ENCODE data around the gene AFF3. TPM values are rescaled to one million over a fixed set of nuclear protein-coding genes. Genes with fewer than 3 reads are reported as not detected.

The AFF3 gene
- total RNA-seq, 4 donors from 2014 or later: 3.1 to 5.0 (median 3.7) TPM

DNA sequence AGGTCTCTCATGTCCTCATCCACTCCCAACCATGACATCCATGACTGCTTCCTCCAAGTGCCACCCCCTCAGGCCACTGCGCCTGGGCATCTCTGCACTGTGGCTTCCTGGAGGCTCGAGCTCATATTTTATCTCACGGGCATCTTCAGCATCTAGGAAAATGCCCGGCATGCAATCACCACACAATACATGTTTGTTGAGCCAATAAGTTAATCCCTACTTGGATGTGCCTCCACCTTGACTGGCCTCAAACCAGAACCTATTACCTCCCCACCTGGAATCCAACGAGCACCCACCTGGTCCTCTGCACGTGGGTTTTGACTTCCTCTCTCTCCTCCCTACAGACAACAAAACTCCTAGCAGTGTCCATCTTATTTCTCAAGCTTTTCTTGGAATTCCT, 453.7 kb downstream of the AFF3 start:
- TF ChIP-seq EP300 (IDR thresholded peaks at IDR 0.05) (no peak), CTCF (IDR thresholded peaks at IDR 0.05) (no peak)
- 87% methylated on average over 6 of the region's 6 CpGs for WGBS
- Histone ChIP-seq H3K4me1 (peaks cover 16% of the 10 kb centered on the region), H3K36me3 (no peaks in the 10 kb centered on the region), H3K27me3 (no peaks in the 10 kb centered on the region), H3K4me3 (no peak overlapping the region), H3K9me3 (no peaks in the 10 kb centered on the region), H3K27ac (no peak overlapping the region)
- no peak for DNase-seq (ENCODE audit: low spot score in 2 of 2)

- no peak overlapping the region for H3K27ac ChIP-seq
- no peak for DNase-seq (ENCODE audit: low spot score in 2 of 2)
- no peak overlapping the region for H3K4me3 ChIP-seq
- H3K27me3 ChIP-seq: no peaks in the 10 kb centered on the region
- no peak for TF ChIP-seq POLR2A (IDR thresholded peaks at IDR 0.05)
- TF ChIP-seq POLR2AphosphoS5 (IDR thresholded peaks at IDR 0.05): no peak
- TF ChIP-seq CTCF (IDR thresholded peaks at IDR 0.05): no peak
- TF ChIP-seq EP300 (IDR thresholded peaks at IDR 0.05): no peak
- no peaks in the 10 kb centered on the region for H3K4me1 ChIP-seq
- H3K9me3 ChIP-seq: no peaks in the 10 kb centered on the region
- H3K36me3 ChIP-seq: no peaks in the 10 kb centered on the region
- WGBS: 70% methylated on average over 6 of the region's 6 CpGs
These were observed 459.9 kb downstream of the AFF3 start for GRCh38 chr2:99682275-99683060.

DNA sequence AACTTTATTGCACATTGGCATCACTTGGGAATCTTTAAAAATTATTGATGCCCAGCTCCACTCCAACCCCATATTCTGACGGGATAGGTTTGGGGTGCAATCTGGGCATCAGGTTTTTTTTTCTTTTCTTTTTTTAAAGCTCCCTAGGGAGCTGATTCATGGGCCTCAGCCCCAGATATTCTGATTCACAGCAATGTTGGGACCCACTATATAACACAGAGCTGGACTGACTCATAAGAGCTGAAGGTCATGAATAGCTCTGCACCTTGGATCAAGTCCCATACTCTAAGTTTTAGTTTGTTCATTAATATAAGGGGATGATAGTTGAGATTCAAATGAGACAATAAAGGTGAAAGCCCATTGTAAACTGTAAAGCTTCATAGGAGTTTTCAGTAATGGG, 461.4 kb downstream of the AFF3 start:
- no peak for DNase-seq (ENCODE audit: low spot score in 2 of 2)
- Histone ChIP-seq H3K36me3 (no peaks in the 10 kb centered on the region), H3K9me3 (no peaks in the 10 kb centered on the region), H3K4me3 (no peak overlapping the region), H3K27me3 (no peaks in the 10 kb centered on the region), H3K27ac (no peak overlapping the region), H3K4me1 (no peaks in the 10 kb centered on the region)
- 71% methylated on average over 1 of the region's 1 CpG for WGBS
- TF ChIP-seq EP300 (IDR thresholded peaks at IDR 0.05) (no peak), POLR2A (IDR thresholded peaks at IDR 0.05) (no peak), POLR2AphosphoS5 (IDR thresholded peaks at IDR 0.05) (no peak), CTCF (IDR thresholded peaks at IDR 0.05) (no peak)

DNA sequence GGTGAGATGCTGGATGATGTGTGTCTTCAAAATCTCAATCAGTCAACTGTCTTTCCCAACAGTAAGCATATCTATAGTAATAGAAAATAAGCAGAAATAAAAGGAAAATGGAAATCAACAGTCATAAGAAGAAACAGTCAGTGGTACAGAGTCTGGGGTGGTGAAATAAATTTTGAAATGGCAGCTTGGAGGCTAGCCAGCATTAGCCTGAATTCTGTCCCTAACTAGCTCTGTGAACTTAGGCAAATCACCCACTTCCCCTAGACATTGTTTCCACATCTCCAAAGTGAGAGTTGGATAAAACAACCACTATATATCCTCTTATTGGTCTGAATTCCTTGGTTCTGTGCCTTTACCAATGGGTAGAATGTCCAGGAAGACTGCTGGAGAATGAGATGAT, 462.9 kb downstream of the AFF3 start:
- Histone ChIP-seq H3K36me3 (no peaks in the 10 kb centered on the region), H3K27ac (no peak overlapping the region), H3K27me3 (no peaks in the 10 kb centered on the region), H3K9me3 (no peaks in the 10 kb centered on the region), H3K4me3 (no peak overlapping the region), H3K4me1 (no peaks in the 10 kb centered on the region)
- TF ChIP-seq EP300 (IDR thresholded peaks at IDR 0.05) (no peak), POLR2A (IDR thresholded peaks at IDR 0.05) (no peak), POLR2AphosphoS5 (IDR thresholded peaks at IDR 0.05) (no peak), CTCF (IDR thresholded peaks at IDR 0.05) (no peak)
- no peak for DNase-seq (ENCODE audit: low spot score in 2 of 2)

DNA sequence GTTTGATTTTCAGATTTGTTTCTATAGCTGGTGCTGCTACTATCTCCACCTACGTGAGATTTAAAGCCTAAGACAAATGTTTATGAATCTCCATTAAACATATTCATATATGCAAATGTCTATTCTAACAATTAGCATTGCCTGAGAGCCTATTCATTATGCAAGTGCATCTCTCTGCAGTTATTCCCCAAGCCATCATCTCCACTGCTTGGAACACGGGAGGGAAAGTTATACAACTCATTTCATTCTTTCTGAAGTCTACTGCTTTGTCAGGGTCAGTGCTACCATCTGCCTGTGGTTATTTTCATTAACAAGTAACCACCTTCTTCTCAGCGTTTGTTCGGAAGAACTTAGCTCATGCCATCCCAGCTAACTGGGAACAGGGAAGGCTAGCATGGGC, 463.8 kb downstream of the AFF3 start:
- 69% methylated on average over 4 of the region's 4 CpGs for WGBS

More for the DNA sequence above, 463.8 kb downstream of the AFF3 start:
- H3K4me3 ChIP-seq: no peak overlapping the region
- TF ChIP-seq POLR2A (IDR thresholded peaks at IDR 0.05): no peak
- no peak for TF ChIP-seq POLR2AphosphoS5 (IDR thresholded peaks at IDR 0.05)
- TF ChIP-seq CTCF (IDR thresholded peaks at IDR 0.05): no peak
- TF ChIP-seq EP300 (IDR thresholded peaks at IDR 0.05): no peak
- H3K36me3 ChIP-seq: no peaks in the 10 kb centered on the region
- H3K9me3 ChIP-seq: no peaks in the 10 kb centered on the region
- H3K4me1 ChIP-seq: no peaks in the 10 kb centered on the region
- no peaks in the 10 kb centered on the region for H3K27me3 ChIP-seq
- no peak overlapping the region for H3K27ac ChIP-seq
- no peak for DNase-seq (ENCODE audit: low spot score in 2 of 2)
